SK-N-SH treated with all-trans-retinoic acid at 6 μM for 48 hours (cell line): ENCODE measurements around the gene DCDC1.

Experiments
- ARNTL ChIP-seq: fragments of 450-650 bp; formaldehyde crosslinking; IDR thresholded peaks from 2 replicates; pipeline ENCODE4 v1.5.0; 2020; ENCODE audit warnings: low read depth, mild to moderate bottlenecking, moderate library complexity, borderline replicate concordance
- BACH2 ChIP-seq: fragments of 250-450 bp; sonication (Bioruptor Pico); IDR thresholded peaks from 2 replicates; pipeline ENCODE4 v1.9.0; 2021; ENCODE audit warnings: mild to moderate bottlenecking, borderline replicate concordance
- CSRNP3 ChIP-seq: fragments of 250-450 bp; sonication (Bioruptor Pico); IDR thresholded peaks from 2 replicates; pipeline ENCODE4 v1.5.1; 2021; ENCODE audit warnings: mild to moderate bottlenecking, moderate library complexity
- ISL1 ChIP-seq: fragments of 250-450 bp; sonication (Bioruptor Pico); IDR thresholded peaks from 2 replicates; pipeline ENCODE4 v2.1.2; 2022; ENCODE audit warnings: mild to moderate bottlenecking, moderate library complexity
- PATZ1 ChIP-seq: fragments of 250-450 bp; sonication (Bioruptor Pico); IDR thresholded peaks from 2 replicates; pipeline ENCODE4 v1.8.0; 2020; ENCODE audit warnings: mild to moderate bottlenecking, moderate library complexity, borderline replicate concordance
- POU6F1 ChIP-seq: fragments of 250-450 bp; sonication (Bioruptor Pico); IDR thresholded peaks from 2 replicates; pipeline ENCODE4 v1.8.0; 2021; ENCODE audit warnings: low read depth, mild to moderate bottlenecking, moderate library complexity, borderline replicate concordance
- RARB ChIP-seq: fragments of 250-450 bp; sonication (Bioruptor Pico); IDR thresholded peaks from 2 replicates; pipeline ENCODE4 v1.8.0; 2021; ENCODE audit warnings: mild to moderate bottlenecking, moderate library complexity
- TCF4 ChIP-seq: fragments of 250-450 bp; sonication (Bioruptor Pico); IDR thresholded peaks from 2 replicates; pipeline ENCODE4 v1.8.0; 2021; ENCODE audit warnings: mild to moderate bottlenecking, moderate library complexity, borderline replicate concordance
- TSHZ2 ChIP-seq: fragments of 250-450 bp; sonication (Bioruptor Pico); IDR thresholded peaks from 2 replicates; pipeline ENCODE4 v1.5.0; 2020; ENCODE audit warnings: mild to moderate bottlenecking, moderate library complexity
- ZFP3 ChIP-seq: fragments of 250-450 bp; sonication (Bioruptor Pico); IDR thresholded peaks from 2 replicates; pipeline ENCODE4 v1.5.0; 2020; ENCODE audit warnings: mild to moderate bottlenecking, moderate library complexity
- ZFP30 ChIP-seq: fragments of 450-650 bp; formaldehyde crosslinking; IDR thresholded peaks from 2 replicates; pipeline ENCODE4 v1.5.0; 2022; ENCODE audit warnings: mild to moderate bottlenecking, moderate library complexity
- ZNF565 ChIP-seq: fragments of 450-650 bp; formaldehyde crosslinking; conservative IDR thresholded peaks from 2 replicates; pipeline ENCODE4 v1.5.0; 2020; ENCODE audit warnings: low read depth, mild to moderate bottlenecking, moderate library complexity
- ZNF70 ChIP-seq: fragments of 450-650 bp; formaldehyde crosslinking; IDR thresholded peaks from 2 replicates; pipeline ENCODE4 v1.5.0; 2020; ENCODE audit warnings: mild to moderate bottlenecking, moderate library complexity

- TF ChIP-seq ARNTL (CRISPR knock-in tag), result no peak
- no peak for TF ChIP-seq POU6F1 (CRISPR knock-in tag)
- TF ChIP-seq RARB, result no peak
- no peak for TF ChIP-seq CSRNP3 (CRISPR knock-in tag)
- no peak for TF ChIP-seq ZNF70 (CRISPR knock-in tag)
- TF ChIP-seq ISL1, result no peak
- no peak for TF ChIP-seq TCF4
- no peak for TF ChIP-seq TSHZ2 (CRISPR knock-in tag)
- TF ChIP-seq BACH2, result no peak
- TF ChIP-seq ZFP30 (CRISPR knock-in tag), result no peak
- no peak for TF ChIP-seq PATZ1 (CRISPR knock-in tag)
- TF ChIP-seq ZFP3 (CRISPR knock-in tag), result no peak
- TF ChIP-seq ZNF565 (CRISPR knock-in tag), result no peak
These were observed 349.8 kb downstream of the DCDC1 start for GRCh38 chr11:31019786-31020185.
